CD4-positive, alpha-beta T cell treated with Interferon gamma for 1 hour (primary cell): ENCODE data around the gene DYRK2.

ENCODE experiments used
- DNase-seq: peaks from one replicate; pipeline ENCODE4 v3.0.0-alpha.2; 2020

DYRK2 gene

GRCh38 chr12:67648521-67649260 lies at the start of gene DYRK2:
DYRK2 (plus strand) TSS chr12:67648745; CDS start chr12:67649134, 389 bp downstream.
- peak; percentile 81 for DNase-seq

- no peak for DNase-seq
Observed at GRCh38 chr12:67599691-67600090, 48.9 kb upstream of the DYRK2 start.

GRCh38 chr12:67601126-67601525 lies 47.4 kb upstream of the DYRK2 start:
- no peak for DNase-seq

GRCh38 chr12:67609226-67609870 lies 39.2 kb upstream of the DYRK2 start:
- no peak for DNase-seq

- no peak for DNase-seq
Observed at GRCh38 chr12:67613040-67613439, 35.5 kb upstream of the DYRK2 start.

GRCh38 chr12:67617629-67618028 lies 30.9 kb upstream of the DYRK2 start:
- DNase-seq, result no peak

- DNase-seq, result no peak
Observed at GRCh38 chr12:67618303-67618702, 30.2 kb upstream of the DYRK2 start.

- no peak for DNase-seq
Observed at GRCh38 chr12:67621112-67621511, 27.4 kb upstream of the DYRK2 start.

GRCh38 chr12:67621926-67622325 lies 26.6 kb upstream of the DYRK2 start:
- no peak for DNase-seq

GRCh38 chr12:67623259-67623658 lies 25.3 kb upstream of the DYRK2 start:
- DNase-seq, result no peak

GRCh38 chr12:67624355-67624754 lies 24.2 kb upstream of the DYRK2 start:
- DNase-seq, result no peak

GRCh38 chr12:67625004-67625403 lies 23.5 kb upstream of the DYRK2 start:
- DNase-seq, result no peak

GRCh38 chr12:67626156-67626555 lies 22.4 kb upstream of the DYRK2 start:
- DNase-seq, result no peak

- DNase-seq, result peak; percentile 88
Observed at GRCh38 chr12:67630373-67631088, 18.0 kb upstream of the DYRK2 start.

- no peak for DNase-seq
Observed at GRCh38 chr12:67632005-67632404, 16.5 kb upstream of the DYRK2 start.

- no peak for DNase-seq
Observed at GRCh38 chr12:67633024-67633610, 15.4 kb upstream of the DYRK2 start.

GRCh38 chr12:67633708-67634107 lies 14.8 kb upstream of the DYRK2 start:
- DNase-seq, result no peak

GRCh38 chr12:67634303-67634761 lies 14.2 kb upstream of the DYRK2 start:
- no peak for DNase-seq

- no peak for DNase-seq
Observed at GRCh38 chr12:67637718-67638117, 10.8 kb upstream of the DYRK2 start.

- no peak for DNase-seq
Observed at GRCh38 chr12:67638694-67639093, 9.9 kb upstream of the DYRK2 start.

GRCh38 chr12:67640863-67641262 lies 7.7 kb upstream of the DYRK2 start:
- DNase-seq, result no peak

GRCh38 chr12:67645126-67645525 lies 3.4 kb upstream of the DYRK2 start:
- DNase-seq, result no peak

GRCh38 chr12:67645601-67646000 lies 2.9 kb upstream of the DYRK2 start:
- DNase-seq, result no peak
